Measurements from ENCODE around the gene MOXD1.

DNA sequence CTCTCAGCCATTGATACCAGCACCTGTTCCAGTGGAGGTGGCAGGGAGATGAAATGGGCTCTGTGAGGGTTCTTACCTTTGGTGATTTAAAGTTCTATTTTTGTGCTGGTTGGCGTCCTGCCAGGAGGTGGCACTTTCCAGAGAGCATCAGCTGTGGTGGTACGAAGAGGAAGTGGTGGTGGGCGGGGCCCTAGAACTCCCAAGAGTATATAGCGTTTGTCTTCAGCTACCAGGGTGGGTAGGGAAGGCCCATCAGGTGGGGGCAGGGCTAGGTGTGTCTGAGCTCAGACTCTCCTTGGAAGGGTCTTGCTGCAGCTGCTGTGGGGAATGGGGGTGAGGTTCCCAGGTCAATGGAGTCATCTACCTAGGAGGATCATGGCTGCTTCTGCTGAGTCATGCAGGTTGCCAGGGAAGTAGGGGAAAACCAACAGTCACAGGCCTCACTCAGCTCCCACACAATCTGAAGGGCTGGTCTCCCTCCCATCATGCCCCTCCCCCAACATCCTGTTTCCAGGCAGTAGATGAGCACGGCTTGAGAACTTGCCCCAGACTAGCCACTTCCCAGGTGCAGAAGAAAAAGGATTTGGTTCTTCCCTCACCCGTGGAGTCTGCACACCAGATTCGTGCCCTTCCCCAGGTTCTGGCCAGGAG, 46.6 kb downstream of the MOXD1 start:
- no peak for TF ChIP-seq POLR2A (IDR thresholded peaks at IDR 0.05)
- TF ChIP-seq, protein P1, sequence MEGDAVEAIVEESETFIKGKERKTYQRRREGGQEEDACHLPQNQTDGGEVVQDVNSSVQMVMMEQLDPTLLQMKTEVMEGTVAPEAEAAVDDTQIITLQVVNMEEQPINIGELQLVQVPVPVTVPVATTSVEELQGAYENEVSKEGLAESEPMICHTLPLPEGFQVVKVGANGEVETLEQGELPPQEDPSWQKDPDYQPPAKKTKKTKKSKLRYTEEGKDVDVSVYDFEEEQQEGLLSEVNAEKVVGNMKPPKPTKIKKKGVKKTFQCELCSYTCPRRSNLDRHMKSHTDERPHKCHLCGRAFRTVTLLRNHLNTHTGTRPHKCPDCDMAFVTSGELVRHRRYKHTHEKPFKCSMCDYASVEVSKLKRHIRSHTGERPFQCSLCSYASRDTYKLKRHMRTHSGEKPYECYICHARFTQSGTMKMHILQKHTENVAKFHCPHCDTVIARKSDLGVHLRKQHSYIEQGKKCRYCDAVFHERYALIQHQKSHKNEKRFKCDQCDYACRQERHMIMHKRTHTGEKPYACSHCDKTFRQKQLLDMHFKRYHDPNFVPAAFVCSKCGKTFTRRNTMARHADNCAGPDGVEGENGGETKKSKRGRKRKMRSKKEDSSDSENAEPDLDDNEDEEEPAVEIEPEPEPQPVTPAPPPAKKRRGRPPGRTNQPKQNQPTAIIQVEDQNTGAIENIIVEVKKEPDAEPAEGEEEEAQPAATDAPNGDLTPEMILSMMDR (IDR thresholded peaks at IDR 0.05): no peak
